Fibroblast of pulmonary artery (primary cell): ENCODE data around the gene EFTUD2.

Source experiments
- DNase-seq: peaks from one replicate; pipeline ENCODE4 v3.0.0-alpha.2; 2010; ENCODE audit warnings: low read depth
- H3K4me3 ChIP-seq: replicated peaks from 2 replicates; pipeline ENCODE4 v1.5.1; 2011; ENCODE audit warnings: low read depth, mild to moderate bottlenecking, control low read depth, low read length, moderate library complexity
- TF ChIP-seq, protein P1 (sequence below): IDR thresholded peaks from 2 replicates; pipeline ENCODE4 v1.5.1; 2011; ENCODE audit warnings: mild to moderate bottlenecking, control low read depth, low read length, inconsistent platforms; ENCODE audit errors: missing control alignments

The EFTUD2 gene

DNA sequence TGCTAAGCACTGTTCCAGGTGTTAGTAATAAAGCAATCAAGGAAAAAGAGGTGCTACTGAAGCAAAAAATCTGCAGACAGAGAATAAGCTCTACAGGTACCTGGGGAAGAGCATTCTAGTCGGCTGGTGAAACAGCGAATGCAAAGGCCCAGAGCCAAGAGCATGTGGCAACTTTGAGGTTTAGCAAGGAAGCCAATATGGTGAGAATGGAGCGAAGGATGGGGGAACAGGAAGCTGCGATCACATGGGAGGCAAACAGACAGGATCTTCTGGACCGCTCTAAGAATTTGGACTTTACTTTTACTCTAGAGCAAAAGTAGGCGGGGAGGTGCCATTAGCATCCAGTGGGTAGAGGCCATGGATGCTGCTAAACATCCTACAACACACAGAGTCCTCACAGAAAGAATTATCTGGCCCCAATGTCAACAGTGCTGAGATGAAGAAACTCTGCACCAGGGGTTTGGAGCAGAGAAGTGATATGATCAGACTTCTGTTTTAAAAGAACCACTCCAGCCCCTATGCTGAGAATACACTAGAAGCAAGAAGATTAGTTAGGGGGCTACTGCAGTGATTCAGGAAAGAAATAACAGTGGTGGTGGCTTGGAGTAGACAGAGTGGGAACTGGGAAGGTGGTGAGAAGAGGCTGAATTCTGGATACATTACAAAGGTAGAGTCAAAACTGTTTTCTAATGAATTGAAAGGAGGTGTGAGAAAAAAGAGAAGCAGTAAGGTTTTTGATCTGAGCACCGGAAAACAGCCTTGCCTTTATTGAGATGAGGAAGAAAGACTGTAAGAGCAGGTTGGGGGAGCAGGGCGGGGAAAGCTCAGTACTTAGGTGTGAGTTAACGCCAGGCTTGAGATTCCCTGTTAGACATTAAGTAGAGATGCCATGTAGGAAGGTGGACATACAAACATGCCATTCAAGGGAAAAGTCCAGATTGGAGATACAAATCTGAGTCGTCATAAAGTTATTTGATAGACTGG lies 11.0 kb downstream of the EFTUD2 start:
- no peak overlapping the region for H3K4me3 ChIP-seq
- DNase-seq, result no peak
- TF ChIP-seq, protein P1, sequence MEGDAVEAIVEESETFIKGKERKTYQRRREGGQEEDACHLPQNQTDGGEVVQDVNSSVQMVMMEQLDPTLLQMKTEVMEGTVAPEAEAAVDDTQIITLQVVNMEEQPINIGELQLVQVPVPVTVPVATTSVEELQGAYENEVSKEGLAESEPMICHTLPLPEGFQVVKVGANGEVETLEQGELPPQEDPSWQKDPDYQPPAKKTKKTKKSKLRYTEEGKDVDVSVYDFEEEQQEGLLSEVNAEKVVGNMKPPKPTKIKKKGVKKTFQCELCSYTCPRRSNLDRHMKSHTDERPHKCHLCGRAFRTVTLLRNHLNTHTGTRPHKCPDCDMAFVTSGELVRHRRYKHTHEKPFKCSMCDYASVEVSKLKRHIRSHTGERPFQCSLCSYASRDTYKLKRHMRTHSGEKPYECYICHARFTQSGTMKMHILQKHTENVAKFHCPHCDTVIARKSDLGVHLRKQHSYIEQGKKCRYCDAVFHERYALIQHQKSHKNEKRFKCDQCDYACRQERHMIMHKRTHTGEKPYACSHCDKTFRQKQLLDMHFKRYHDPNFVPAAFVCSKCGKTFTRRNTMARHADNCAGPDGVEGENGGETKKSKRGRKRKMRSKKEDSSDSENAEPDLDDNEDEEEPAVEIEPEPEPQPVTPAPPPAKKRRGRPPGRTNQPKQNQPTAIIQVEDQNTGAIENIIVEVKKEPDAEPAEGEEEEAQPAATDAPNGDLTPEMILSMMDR, result no peak

GRCh38 chr17:44887016-44887415 lies 12.2 kb downstream of the EFTUD2 start:
- TF ChIP-seq, protein P1, result no peak
- no peak for DNase-seq
- no peak overlapping the region for H3K4me3 ChIP-seq

DNA sequence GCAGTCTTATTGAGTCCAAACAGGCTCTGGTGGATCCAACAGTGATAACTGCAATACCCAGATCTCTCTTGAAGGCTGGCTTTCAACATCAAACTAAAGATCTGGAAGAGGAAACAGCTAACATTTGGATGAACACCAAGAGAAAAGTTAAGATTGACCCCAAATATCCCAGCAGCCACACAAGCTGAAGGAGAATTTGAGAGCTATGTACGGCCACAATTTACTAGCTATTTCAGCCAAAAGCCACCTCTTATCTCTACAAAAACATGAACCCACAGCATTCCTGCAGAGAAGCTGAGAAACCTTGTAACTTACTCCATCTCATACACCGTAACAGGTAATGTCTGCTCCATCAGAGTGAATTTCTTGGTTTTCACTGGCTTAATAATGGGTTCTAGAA lies 14.3 kb downstream of the EFTUD2 start:
- TF ChIP-seq, protein P1, result no peak
- H3K4me3 ChIP-seq, result no peak overlapping the region
- DNase-seq, result no peak

- TF ChIP-seq, protein P1, result no peak
- no peak for DNase-seq
Observed at GRCh38 chr17:44881145-44881544, 18.1 kb downstream of the EFTUD2 start.

DNA sequence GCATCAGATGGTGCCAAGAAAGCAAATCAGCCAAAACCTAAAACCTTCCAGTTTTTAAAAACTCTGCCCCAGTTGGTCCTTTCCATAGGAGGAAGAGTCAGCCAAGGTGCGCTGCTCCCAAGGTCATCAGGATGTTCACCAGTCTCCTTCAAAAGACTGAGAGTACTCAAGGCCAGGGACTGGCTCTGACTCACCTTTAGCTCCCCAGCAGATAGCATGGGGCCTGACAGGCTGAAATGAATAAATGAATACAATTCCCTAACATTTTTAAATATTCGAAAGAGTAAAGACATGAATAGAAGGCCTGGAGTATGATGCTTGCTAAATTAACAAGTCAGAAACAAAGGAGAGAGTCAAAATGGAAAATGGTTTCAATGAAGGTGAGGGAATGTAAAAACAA lies 19.2 kb downstream of the EFTUD2 start:
- no peak for DNase-seq
- no peak overlapping the region for H3K4me3 ChIP-seq
- TF ChIP-seq, protein P1, result no peak

More at GRCh38 chr17:44881145-44881544, 18.1 kb downstream of the EFTUD2 start:
- H3K4me3 ChIP-seq, result no peak overlapping the region

DNA sequence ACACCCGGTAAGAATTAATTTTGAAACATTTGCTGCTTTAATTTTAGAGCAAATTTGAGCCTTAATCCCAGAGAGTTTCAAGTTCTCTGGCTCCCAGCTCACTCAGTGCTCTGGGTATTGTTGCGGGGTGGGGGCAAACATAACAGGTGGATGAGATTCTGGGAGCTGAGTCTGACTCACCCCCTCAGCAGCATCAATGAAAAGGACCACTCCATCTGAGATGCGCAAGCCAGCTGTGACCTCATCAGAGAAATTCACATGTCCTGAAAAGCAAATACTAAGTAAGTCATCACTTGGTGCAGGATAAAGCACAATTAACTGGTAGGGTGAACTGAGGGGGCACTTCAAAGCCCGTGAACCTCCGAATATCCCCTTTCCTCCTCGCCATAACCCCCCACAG lies 19.9 kb downstream of the EFTUD2 start:
- DNase-seq, result no peak
- TF ChIP-seq, protein P1, result no peak
- H3K4me3 ChIP-seq, result no peak overlapping the region
